ENCODE measurements around the gene CCDC68.
A peak's percentile ranks its signal among the peaks of the same experiment; 100 is the strongest.

The CCDC68 gene

DNA sequence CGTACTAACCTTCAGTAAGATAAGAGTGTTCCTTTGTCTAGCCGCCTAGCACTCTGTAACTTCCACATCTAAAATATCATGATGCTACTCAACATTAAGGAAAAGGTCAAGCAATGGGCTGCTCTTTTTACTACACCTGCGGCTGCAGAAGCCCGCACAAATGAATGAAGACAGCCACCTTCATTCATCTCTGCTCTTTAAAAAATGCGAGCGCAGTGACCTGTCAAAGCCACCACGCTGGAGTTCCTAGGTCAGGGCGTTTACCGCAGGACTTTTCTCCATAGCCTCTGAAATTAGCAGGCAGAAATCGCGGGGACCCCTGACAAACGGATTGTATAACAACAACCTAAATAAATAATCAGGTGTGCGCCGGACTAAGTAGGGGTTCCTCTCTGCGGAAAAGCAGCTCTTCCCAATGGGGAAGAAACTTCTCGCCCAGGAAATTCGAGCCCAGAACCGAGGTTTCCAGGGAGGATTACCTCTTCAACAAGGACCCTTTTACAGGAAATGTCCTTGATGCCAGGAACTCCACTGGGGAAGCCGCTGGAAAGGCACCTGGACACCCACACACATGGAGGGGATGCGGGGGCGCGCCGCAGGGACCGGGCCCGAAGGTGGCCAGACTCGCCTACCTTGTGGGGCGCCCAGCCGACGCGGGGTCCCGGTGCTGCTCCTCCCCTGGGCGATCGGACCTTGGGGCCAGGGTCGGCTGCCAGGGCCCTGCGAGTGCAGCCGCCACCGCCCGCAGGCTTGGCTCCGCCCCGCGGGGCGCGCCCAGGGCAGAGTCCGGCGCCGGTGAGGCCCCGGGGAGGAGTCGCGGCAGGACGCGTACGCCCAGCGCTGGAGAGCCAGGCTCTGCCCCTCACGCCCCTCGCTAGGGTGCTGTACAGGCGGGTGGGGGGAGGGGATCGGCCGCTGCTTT is at the start of gene CCDC68:
Gene CCDC68, minus strand, starts transcription at position 758 of the 922 bp plus-strand sequence. CDS start 16,670 bp downstream, outside the sequence.
- DNase-seq (ENCODE audit: low read depth), result peak; percentile 59
- H3K4me3 ChIP-seq (replicated peaks; ENCODE audit: low read depth, low read length), result peak within 1 kb of the TSS; percentile 79
- no peak for TF ChIP-seq CTCF (IDR thresholded peaks at IDR 0.05; ENCODE audit: low read length, missing control alignments)

- no peak for DNase-seq (ENCODE audit: low read depth)
- TF ChIP-seq CTCF (IDR thresholded peaks at IDR 0.05; ENCODE audit: low read length, missing control alignments), result no peak
Measured at GRCh38 chr18:55007602-55008001, 48.3 kb upstream of the CCDC68 start.

GRCh38 chr18:55003695-55004094 is 44.4 kb upstream of the CCDC68 start:
- TF ChIP-seq CTCF (IDR thresholded peaks at IDR 0.05; ENCODE audit: low read length, missing control alignments), result no peak
- no peak for DNase-seq (ENCODE audit: low read depth)
- H3K4me3 ChIP-seq (replicated peaks; ENCODE audit: low read depth, low read length), result no peak overlapping the region

More at GRCh38 chr18:55007602-55008001, 48.3 kb upstream of the CCDC68 start:
- no peak overlapping the region for H3K4me3 ChIP-seq (replicated peaks; ENCODE audit: low read depth, low read length)

DNA sequence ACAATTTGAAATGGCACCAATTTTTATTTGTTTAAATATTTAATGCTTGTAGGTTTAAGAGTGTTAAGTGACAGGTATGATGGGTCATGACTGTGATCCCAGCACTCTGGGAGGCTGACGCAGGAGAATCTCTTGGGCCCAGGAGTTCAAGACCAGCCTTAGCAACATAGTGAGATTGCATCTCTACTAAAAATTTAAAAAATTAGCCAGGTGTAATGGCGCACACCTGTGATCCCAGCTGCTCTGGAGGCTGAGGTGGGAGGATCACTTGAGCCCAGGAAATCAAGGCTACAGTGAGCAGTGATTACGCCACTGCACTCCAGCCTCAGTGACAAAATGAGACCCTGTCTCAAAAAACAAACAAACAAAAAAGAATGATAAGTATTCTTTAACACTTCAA is 43.0 kb upstream of the CCDC68 start:
- TF ChIP-seq CTCF (IDR thresholded peaks at IDR 0.05; ENCODE audit: low read length, missing control alignments), result no peak
- no peak overlapping the region for H3K4me3 ChIP-seq (replicated peaks; ENCODE audit: low read depth, low read length)
- DNase-seq (ENCODE audit: low read depth), result no peak

DNA sequence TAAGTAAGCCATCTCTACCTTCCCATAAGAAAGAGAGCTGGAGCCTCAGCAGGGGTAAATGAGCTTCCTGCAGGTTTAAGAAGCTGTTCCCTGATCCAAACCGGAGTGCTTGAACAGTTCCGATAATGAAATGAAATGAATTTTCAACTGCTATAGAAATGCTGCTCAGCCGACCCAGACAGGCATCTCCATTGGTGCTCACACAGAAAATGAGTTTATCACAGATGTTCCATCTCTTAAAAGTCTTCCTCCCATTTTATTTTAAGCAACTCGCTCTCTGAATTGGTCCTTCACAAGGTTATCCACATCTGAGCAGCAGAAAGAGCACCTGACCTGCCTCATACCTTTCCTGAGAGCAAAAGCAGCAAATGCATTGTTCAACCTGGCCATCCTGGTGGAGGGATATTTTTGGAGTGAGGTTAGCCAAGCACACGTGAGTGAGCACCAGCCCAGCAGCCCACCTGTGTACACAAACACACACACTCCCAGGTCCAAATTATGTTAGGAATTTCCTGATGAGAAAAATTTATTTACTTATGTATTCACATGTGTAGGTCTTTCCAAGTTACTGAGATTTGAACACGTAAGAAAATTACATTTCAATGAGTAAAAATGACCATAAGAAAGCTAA is 42.2 kb upstream of the CCDC68 start:
- TF ChIP-seq CTCF (IDR thresholded peaks at IDR 0.05; ENCODE audit: low read length, missing control alignments), result no peak
- no peak for DNase-seq (ENCODE audit: low read depth)
- no peak overlapping the region for H3K4me3 ChIP-seq (replicated peaks; ENCODE audit: low read depth, low read length)

DNA sequence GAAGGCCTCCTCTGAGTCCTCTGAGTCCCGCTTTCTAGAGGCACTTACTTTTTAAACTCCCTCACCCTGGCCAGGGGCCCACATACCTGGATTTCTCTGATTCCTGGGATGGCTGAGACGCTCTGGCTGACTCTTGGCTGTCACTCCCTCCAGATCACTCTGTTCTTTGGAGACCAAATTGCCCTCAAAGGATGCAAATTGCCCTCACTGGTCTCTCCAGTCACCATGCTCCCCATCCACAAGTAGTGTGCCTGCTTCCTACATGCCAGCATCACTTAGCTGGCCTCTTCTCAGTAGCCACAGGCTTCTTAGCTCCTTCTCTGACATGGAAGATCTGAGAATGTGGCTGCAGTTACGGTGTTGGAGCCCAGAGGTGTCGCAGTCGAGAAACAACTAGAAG is 41.3 kb upstream of the CCDC68 start:
- TF ChIP-seq CTCF (IDR thresholded peaks at IDR 0.05; ENCODE audit: low read length, missing control alignments), result no peak

More for the DNA sequence above, 41.3 kb upstream of the CCDC68 start:
- DNase-seq (ENCODE audit: low read depth), result no peak
- no peak overlapping the region for H3K4me3 ChIP-seq (replicated peaks; ENCODE audit: low read depth, low read length)
